NCI-H526 treated with DMSO at 0.1 percent for 48 hours (cell line): ENCODE results near the gene SPIRE1.
A peak's percentile ranks its signal among the peaks of the same experiment; 100 is the strongest.
"Not testable (repeated sequence)": the region's sequence is repeated elsewhere in the genome, so short reads cannot be mapped to it uniquely, and the experiment has no call there.

ENCODE experiments used
- DNase-seq: peaks from one replicate; lab custom pipeline; 2025; lab: John Stamatoyannopoulos, UW

The SPIRE1 gene

DNA sequence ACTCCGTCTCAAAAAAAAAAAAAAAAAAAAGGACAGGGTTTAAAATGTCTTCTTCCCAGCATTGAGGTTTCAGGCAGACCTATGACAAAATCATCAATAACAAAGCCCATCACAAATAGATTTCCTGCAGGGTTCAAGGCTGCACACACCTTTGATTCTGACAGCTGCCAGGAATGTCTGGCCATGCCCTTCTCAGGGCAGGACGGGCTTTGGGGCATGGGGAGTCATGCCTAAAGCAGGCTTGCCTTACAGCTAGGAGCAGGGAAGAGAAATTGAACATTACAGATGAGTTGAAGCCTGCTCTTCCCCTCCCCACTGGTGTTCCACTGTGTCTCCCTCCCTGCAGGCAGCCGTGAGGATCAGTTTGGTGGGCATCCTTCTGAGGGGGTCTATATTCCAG is 246.5 kb downstream of the SPIRE1 start:
- DNase-seq: no peak

DNA sequence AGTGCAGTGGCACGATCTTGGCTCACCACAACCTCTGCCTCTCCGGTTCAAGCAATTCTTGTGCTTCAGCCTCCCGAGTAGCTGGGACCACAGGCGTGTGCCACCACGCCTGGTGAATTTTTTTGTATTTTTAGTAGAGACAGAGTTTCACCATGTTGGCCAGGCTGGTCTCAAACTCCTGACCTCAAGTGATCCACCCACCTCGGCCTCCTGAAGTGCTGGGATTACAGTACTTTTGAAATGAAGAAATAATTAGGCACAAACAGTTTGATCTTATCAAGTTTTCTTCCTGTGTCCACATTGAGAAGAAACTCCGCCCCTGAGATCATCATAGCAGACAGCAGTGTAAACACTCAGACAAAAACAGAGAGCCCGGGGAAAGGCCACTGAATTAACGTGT is 247.2 kb downstream of the SPIRE1 start:
- DNase-seq: not testable (repeated sequence)

DNA sequence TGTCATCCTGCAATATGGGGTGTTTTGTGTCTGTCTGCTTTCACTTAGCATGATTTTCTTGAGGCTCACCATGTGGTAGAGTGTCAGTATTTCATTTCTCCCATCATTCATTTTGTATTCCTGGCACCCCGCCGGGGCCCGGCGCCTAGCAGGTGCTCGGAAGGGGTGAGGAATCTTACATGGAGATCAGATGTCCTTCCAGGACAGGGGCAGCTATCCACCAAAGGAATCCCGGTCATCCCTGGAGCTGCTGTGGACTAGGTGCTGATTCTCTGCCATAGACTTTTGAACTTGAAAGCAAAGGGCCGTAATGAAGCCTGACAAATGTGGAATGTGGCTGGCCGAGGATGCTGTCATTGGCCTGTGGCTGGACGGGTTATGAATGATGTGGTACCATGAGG is 247.8 kb downstream of the SPIRE1 start:
- DNase-seq: no peak

DNA sequence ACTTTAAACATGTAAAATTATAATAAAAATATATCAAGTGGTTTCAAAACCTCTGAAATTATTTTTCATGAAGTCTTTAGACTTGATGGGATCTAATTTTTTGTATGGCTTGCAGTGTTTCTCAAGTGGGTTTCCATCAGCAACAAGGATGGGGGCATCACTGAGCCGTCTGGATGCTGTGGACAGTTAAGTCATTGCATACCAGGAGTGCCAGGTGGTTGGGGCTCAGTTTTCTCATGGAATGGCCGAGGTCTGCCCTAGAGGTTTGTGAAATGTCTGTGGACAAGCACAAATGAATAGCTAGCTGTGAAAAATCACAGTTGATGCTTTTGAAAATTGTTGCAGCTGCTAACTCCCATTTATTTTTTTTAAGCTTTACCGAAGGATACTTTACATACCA is 248.4 kb downstream of the SPIRE1 start:
- no peak for DNase-seq

DNA sequence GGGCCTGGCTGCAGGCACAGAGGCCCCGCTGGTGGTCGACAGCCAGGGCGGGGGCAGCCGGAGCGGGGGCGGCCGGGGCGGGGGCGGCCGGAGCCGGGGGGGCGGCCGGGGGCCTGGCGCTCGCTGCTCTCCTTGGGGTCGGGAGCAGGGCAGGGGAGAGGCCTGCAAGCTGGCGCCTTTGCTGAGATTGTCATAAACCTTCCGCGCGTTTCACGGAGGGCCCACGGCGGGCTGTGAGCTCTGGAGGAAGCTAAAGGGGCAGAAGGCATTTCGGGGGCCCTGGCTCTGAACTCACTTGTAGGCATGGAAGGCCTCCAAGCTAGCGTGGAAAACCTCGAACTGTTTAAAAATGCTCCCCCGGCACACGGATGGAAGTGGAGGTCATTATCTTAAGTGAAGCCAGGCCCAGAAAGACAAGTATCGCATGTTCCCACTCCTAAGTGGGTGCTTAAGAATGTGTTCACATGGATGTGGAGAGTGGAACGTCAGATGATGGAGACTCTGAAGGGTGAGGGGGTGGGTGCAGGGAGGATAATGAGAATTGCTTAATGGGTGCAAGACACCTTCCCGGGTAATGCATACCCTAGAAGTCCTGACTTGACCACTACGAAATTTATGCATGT is 249.5 kb downstream of the SPIRE1 start:
- DNase-seq: peak; percentile 10

DNA sequence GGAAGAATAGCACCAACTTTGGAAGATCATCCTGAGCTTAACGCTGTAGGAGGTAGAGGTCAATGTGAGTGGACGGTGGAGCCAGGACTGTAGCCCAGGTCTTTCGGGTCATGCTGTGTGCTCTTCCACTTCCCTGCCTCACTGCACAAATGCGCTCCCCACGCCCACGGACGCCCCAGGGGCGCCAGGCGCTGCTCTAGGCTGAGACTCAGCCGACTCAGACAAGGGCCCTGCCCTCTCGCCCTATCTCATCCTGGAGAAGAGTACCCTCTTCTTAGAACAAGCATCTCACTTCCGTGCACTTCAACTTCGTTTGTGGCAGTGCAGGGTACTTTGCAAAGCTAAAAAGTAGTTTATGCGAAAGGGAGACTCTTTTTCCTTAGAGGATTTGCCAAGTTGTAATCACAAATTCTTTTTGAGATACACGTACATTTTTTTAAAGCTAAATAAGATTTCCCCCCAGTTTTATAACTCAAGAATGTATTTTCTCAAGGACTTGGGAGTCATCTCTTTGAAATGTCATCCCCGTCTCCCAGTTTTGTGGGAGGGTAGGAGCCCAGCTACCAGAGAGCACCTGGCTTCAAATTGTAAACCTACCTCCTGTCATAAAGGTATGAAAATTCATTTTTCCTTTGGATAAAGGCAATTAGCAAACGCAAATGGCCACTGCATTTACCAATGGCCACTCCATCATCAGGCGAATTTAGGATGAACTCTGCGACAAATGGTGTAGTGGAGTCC is 251.4 kb downstream of the SPIRE1 start:
- DNase-seq: no peak

DNA sequence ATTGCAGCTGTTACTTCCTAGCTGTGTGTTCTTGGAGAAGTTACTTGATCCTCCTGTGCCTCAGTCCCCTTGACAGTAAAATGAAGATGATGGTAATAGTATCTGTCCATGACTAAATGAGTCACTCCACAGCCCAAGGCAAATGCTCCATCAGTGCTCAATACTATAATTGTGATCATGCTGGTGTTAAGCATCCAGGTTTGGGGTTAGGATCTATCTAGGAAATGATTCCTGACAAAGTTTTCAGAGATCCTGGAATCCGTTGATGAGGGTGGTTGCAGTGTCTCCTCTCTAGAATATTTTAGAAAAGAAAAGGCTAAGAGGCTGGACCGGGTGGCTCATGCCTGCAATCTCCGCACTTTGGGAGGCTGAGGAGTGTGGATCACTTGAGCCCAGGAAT is 252.8 kb downstream of the SPIRE1 start:
- no peak for DNase-seq

DNA sequence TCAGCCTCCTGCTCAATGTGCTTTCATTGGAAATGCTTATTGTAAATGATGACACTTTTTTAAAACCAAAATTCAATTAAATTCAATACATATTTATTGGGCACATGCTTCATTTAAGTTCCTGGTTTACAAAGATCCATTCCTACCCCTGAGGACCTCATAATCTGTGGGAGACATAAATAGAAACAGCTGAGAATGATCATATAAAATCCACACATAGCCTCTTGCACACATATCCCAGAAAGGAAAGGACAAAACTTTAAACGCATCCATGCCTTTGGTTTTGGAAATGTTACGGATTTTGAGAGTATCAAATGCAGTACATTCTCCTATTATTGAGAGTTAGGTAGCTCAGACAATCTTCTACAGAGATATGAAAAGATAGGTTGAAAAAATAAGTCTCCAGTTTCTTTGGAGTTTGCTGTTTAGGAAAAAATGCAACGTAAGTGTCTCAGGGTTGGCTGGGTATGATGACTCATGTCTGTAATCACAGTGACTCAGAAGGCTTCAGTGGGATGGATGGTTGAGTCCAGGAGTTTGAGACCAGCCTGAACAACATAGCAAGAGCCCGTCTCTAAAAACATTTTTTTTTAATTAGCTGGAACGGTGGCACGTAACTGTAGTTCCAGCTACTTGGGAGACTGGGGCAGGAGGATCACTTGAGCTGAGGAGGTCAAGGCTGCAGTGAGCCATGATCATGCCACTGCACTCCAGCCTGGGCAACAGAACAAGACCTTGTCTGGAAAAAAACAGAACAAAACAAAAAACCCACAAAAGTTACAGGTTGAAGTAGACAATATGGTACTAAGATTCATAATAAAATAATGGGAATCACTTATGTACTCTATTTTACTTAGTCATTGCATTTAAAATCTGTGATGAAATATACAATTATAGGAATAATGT is 254.1 kb downstream of the SPIRE1 start:
- no peak for DNase-seq

DNA sequence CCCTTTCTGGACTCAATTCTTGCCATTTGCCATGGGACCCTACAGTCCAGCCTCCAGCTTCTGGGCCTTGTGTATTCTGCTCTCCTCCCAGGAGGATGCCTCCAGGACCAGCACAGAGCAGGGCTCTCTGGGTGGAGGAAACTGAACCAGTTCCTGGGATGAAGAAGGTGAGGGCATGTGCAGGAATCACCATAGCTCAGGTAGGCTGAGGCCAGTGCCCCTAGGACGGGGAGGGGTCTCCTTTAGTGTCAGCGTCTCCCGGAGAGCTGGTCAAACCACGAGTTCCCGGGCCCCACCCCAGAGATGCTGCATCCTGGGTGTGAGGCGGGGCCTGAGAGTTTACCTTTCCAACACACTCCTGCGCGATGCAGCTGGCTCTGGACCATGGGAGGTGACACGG is 256.0 kb downstream of the SPIRE1 start:
- no peak for DNase-seq

DNA sequence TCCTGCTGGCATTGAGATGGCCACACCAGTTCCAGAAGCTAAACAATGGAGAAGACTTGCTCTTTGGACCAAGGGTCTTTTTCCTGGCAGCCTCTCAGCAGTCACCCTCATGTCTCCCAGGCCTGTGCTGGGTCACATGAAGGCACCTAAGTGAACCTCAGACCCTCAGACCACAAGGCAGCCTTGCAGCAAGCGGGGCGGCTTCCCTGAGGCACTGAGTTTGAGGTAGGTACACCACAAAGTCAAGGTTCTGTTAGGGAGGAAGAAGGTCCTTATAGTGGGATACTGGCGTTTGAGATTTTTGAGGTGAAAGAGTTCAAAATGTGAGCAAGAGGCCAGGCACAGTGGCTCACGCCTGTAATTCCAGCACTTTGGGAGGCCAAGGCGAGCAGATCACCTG is 258.7 kb downstream of the SPIRE1 start:
- no peak for DNase-seq

DNA sequence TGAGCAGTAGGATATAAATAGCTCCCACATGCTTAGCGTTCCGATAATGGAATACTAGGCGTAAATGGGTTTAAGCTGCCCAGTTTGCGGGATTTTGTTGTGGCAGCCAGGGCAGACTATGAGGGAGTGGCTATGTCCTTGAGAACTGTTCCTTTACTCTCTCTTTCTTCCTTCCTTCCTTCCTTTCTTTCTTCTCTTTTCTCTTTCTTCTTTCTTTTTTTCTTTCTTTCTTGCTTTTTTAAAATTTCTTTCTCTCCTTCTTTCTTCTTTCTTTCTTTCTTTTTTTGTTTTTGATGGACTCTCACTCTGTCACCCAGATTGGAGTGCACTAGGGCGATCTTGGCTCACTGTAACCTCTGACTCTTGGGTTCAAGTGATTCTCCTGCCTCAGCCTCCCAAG is 259.3 kb downstream of the SPIRE1 start:
- no peak for DNase-seq

DNA sequence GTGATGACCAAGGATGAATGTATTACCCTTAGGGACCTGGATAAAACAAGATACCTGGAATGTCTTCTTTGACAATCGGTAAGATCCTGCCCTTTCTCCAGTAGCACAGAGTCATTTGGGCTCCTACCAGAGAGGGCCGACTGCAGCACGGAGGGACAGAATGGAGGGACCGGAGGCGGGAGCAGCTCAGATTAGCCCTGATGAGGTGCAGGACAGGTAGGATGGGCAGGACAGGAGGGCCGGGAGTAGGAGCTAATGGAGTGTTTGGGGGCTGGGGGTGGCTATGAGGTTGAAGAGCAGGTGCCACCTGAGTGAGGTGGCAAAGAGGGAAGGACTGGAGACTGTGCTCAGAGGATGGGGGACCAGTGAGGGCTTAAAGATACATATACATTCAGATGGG is 260.1 kb downstream of the SPIRE1 start:
- no peak for DNase-seq

DNA sequence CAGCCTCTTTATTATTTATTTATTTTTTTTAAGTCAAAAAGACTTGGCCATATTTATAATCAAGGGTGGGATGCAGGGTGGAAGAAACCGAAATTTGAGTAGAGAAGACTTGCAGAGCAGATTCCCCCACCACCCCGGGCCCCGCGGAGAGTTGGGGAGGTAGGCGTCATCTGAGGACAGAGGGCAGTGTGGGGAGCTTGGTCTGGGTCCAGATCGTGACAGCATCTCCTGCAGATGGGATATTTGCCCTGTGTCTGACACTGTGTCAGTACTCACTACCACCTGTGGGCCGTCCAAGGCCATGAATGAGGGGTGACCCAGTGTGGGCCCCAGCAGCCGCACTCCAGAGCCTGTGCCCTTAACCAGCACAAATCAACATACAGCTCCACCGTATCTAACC is 260.7 kb downstream of the SPIRE1 start:
- no peak for DNase-seq
